ENCODE data around the gene CNTN1. TPM values are rescaled to one million over a fixed set of nuclear protein-coding genes. Genes with fewer than 3 reads are reported as not detected.

Gene CNTN1
- total RNA-seq, 6 experiments from 2014 or later, result not detected

- Mint-ChIP-seq H3K4me3 (no peak overlapping the region), H3K36me3 (ENCODE audit: low read depth) (no peaks in the 10 kb centered on the region), H3K9me3 (peaks cover 27% of the 10 kb centered on the region), H3K27ac (no peak overlapping the region), H3K27me3 (ENCODE audit: insufficient read depth) (no peaks in the 10 kb centered on the region), H3K4me1 (ENCODE audit: low read depth) (no peaks in the 10 kb centered on the region)
- no peak for TF ChIP-seq CTCF (IDR thresholded peaks at IDR 0.05)
- DNase-seq, result no peak
Measured at GRCh38 chr12:40655451-40655850, 36.8 kb upstream of the CNTN1 start.

- peaks cover 43% of the 10 kb centered on the region for H3K9me3 Mint-ChIP-seq
- no peak for TF ChIP-seq CTCF (IDR thresholded peaks at IDR 0.05)
- no peak for DNase-seq
- no peak overlapping the region for H3K4me3 Mint-ChIP-seq
- no peaks in the 10 kb centered on the region for H3K4me1 Mint-ChIP-seq (ENCODE audit: low read depth)
- H3K27me3 Mint-ChIP-seq (ENCODE audit: insufficient read depth), result no peaks in the 10 kb centered on the region
- no peaks in the 10 kb centered on the region; the same call in 1 of the 2 replicates for H3K36me3 Mint-ChIP-seq (ENCODE audit: low read depth)
- H3K27ac Mint-ChIP-seq, result no peak overlapping the region
Measured at GRCh38 chr12:40662366-40662765, 29.9 kb upstream of the CNTN1 start.

- no peak overlapping the region for H3K27ac Mint-ChIP-seq
- DNase-seq, result no peak
- no peaks in the 10 kb centered on the region for H3K27me3 Mint-ChIP-seq (ENCODE audit: insufficient read depth)
- TF ChIP-seq CTCF (IDR thresholded peaks at IDR 0.05), result no peak
- H3K9me3 Mint-ChIP-seq, result peaks cover 40% of the 10 kb centered on the region
- no peaks in the 10 kb centered on the region; the same call in 1 of the 2 replicates for H3K36me3 Mint-ChIP-seq (ENCODE audit: low read depth)
- no peaks in the 10 kb centered on the region for H3K4me1 Mint-ChIP-seq (ENCODE audit: low read depth)
- no peak overlapping the region for H3K4me3 Mint-ChIP-seq
Measured at GRCh38 chr12:40663781-40664180, 28.5 kb upstream of the CNTN1 start.

GRCh38 chr12:40668099-40668529 is 24.1 kb upstream of the CNTN1 start:
- H3K9me3 Mint-ChIP-seq, result peaks cover 16% of the 10 kb centered on the region; the same call in 1 of the 2 replicates
- no peak overlapping the region for H3K4me3 Mint-ChIP-seq
- no peaks in the 10 kb centered on the region for H3K36me3 Mint-ChIP-seq (ENCODE audit: low read depth)
- no peaks in the 10 kb centered on the region for H3K4me1 Mint-ChIP-seq (ENCODE audit: low read depth)
- no peak for DNase-seq
- H3K27me3 Mint-ChIP-seq (ENCODE audit: insufficient read depth), result no peaks in the 10 kb centered on the region
- TF ChIP-seq CTCF (IDR thresholded peaks at IDR 0.05), result no peak
- H3K27ac Mint-ChIP-seq, result no peak overlapping the region

- TF ChIP-seq CTCF (IDR thresholded peaks at IDR 0.05), result no peak
- no peak overlapping the region for H3K27ac Mint-ChIP-seq
- no peak overlapping the region for H3K4me3 Mint-ChIP-seq
- peaks cover 28% of the 10 kb centered on the region for H3K9me3 Mint-ChIP-seq
- no peaks in the 10 kb centered on the region for H3K27me3 Mint-ChIP-seq (ENCODE audit: insufficient read depth)
- no peaks in the 10 kb centered on the region for H3K36me3 Mint-ChIP-seq (ENCODE audit: low read depth)
- H3K4me1 Mint-ChIP-seq (ENCODE audit: low read depth), result no peaks in the 10 kb centered on the region
- DNase-seq, result no peak
Measured at GRCh38 chr12:40672741-40673271, 19.4 kb upstream of the CNTN1 start.

- Mint-ChIP-seq H3K27me3 (ENCODE audit: insufficient read depth) (no peaks in the 10 kb centered on the region), H3K4me1 (ENCODE audit: low read depth) (no peaks in the 10 kb centered on the region), H3K36me3 (ENCODE audit: low read depth) (no peaks in the 10 kb centered on the region), H3K4me3 (no peak overlapping the region), H3K9me3 (peaks cover 65% of the 10 kb centered on the region), H3K27ac (no peak overlapping the region)
- DNase-seq, result no peak
- no peak for TF ChIP-seq CTCF (IDR thresholded peaks at IDR 0.05)
Measured at GRCh38 chr12:40681148-40681547, 11.1 kb upstream of the CNTN1 start.
